HG03521 (cell line): Measurements from ENCODE around the gene TCP11L2.
"Not testable (repeated sequence)": the region's sequence is repeated elsewhere in the genome, so short reads cannot be mapped to it uniquely, and the experiment has no call there.

Experiments
- ATAC-seq: cut with Tn5 transposase; IDR thresholded peaks from one replicate; pipeline ENCODE4 v1.9.1; 2021; ENCODE audit warnings: mild to moderate bottlenecking, moderate library complexity; ENCODE audit not compliant: unreplicated experiment

Gene TCP11L2

GRCh38 chr12:106341086-106341877 lies 38.7 kb downstream of the TCP11L2 start:
- ATAC-seq = no peak

- ATAC-seq = no peak
These were observed 40.1 kb downstream of the TCP11L2 start for GRCh38 chr12:106342397-106343213.

- no peak for ATAC-seq
These were observed 40.6 kb downstream of the TCP11L2 start for GRCh38 chr12:106343214-106343528.

- ATAC-seq = no peak
These were observed 41.6 kb downstream of the TCP11L2 start for GRCh38 chr12:106344131-106344530.

GRCh38 chr12:106345746-106346145 lies 43.2 kb downstream of the TCP11L2 start:
- ATAC-seq = no peak

GRCh38 chr12:106348411-106348810 lies 45.9 kb downstream of the TCP11L2 start:
- no peak for ATAC-seq

GRCh38 chr12:106353175-106353574 lies 50.6 kb downstream of the TCP11L2 start:
- no peak for ATAC-seq

- ATAC-seq = peak; percentile 90
These were observed 55.2 kb downstream of the TCP11L2 start, which contains the start of gene POLR3B for GRCh38 chr12:106357549-106358395. Gene POLR3B, plus strand, starts transcription at chr12:106357748. Its CDS starts 132 bp downstream, at chr12:106357880.

- peak; percentile 2 for ATAC-seq
These were observed 56.1 kb downstream of the TCP11L2 start for GRCh38 chr12:106358396-106359241.

GRCh38 chr12:106359646-106360399 lies 57.3 kb downstream of the TCP11L2 start:
- no peak for ATAC-seq

- no peak for ATAC-seq
These were observed 58.0 kb downstream of the TCP11L2 start for GRCh38 chr12:106360400-106360994.

- no peak for ATAC-seq
These were observed 60.4 kb downstream of the TCP11L2 start for GRCh38 chr12:106362971-106363370.

- ATAC-seq = no peak
These were observed 61.7 kb downstream of the TCP11L2 start for GRCh38 chr12:106364261-106364660.

GRCh38 chr12:106369624-106370346 lies 67.3 kb downstream of the TCP11L2 start:
- ATAC-seq = no peak

- ATAC-seq = no peak
These were observed 76.3 kb downstream of the TCP11L2 start for GRCh38 chr12:106378788-106379187.

- no peak for ATAC-seq
These were observed 78.4 kb downstream of the TCP11L2 start for GRCh38 chr12:106380954-106381353.

- ATAC-seq = not testable (repeated sequence)
These were observed 79.3 kb downstream of the TCP11L2 start for GRCh38 chr12:106381866-106382265.

GRCh38 chr12:106386813-106387535 lies 84.4 kb downstream of the TCP11L2 start:
- ATAC-seq = no peak
